GM21717 (cell line): Measurements from ENCODE around the gene SPSB2.
"Not testable (repeated sequence)": the region's sequence is repeated elsewhere in the genome, so short reads cannot be mapped to it uniquely, and the experiment has no call there.

ENCODE experiments used
- ATAC-seq: cut with Tn5 transposase; IDR thresholded peaks from one replicate; pipeline ENCODE4 v1.9.1; 2021; ENCODE audit warnings: mild to moderate bottlenecking, moderate library complexity; ENCODE audit not compliant: unreplicated experiment

Gene SPSB2

GRCh38 chr12:6873094-6874014 lies at the start of gene SPSB2:
Gene SPSB2 (minus strand): TSS chr12:6873303. CDS start chr12:6872901, 402 bp downstream.
- ATAC-seq, result peak; percentile 57

- ATAC-seq, result no peak
Observed at GRCh38 chr12:6921996-6922946, 49.2 kb upstream of the SPSB2 start.

- no peak for ATAC-seq
Observed at GRCh38 chr12:6921539-6921938, 48.4 kb upstream of the SPSB2 start.

- ATAC-seq, result no peak
Observed at GRCh38 chr12:6919588-6919987, 46.5 kb upstream of the SPSB2 start.

GRCh38 chr12:6917491-6918231 lies 44.6 kb upstream of the SPSB2 start:
- no peak for ATAC-seq

- no peak for ATAC-seq
Observed at GRCh38 chr12:6916426-6917200, 43.5 kb upstream of the SPSB2 start.

GRCh38 chr12:6915789-6916285 lies 42.7 kb upstream of the SPSB2 start:
- no peak for ATAC-seq

GRCh38 chr12:6914947-6915788 lies 42.1 kb upstream of the SPSB2 start:
- no peak for ATAC-seq

GRCh38 chr12:6914246-6914946 lies 41.3 kb upstream of the SPSB2 start, which contains the start of gene ENO2:
Gene ENO2 (plus strand): TSS chr12:6914580. CDS start chr12:6915833, 1,253 bp downstream.
- ATAC-seq, result peak; percentile 73

GRCh38 chr12:6912164-6912935 lies 39.2 kb upstream of the SPSB2 start:
- ATAC-seq, result no peak

- no peak for ATAC-seq
Observed at GRCh38 chr12:6909421-6910145, 36.5 kb upstream of the SPSB2 start.

- ATAC-seq, result not testable (repeated sequence)
Observed at GRCh38 chr12:6908141-6908540, 35.0 kb upstream of the SPSB2 start.

GRCh38 chr12:6905414-6906040 lies 32.4 kb upstream of the SPSB2 start:
- no peak for ATAC-seq

GRCh38 chr12:6904280-6905276 lies 31.5 kb upstream of the SPSB2 start, which contains the start of gene LRRC23:
Gene LRRC23 (plus strand): TSS chr12:6904822. CDS start chr12:6905634, 812 bp downstream.
- peak; percentile 79 for ATAC-seq

GRCh38 chr12:6903722-6904121 lies 30.6 kb upstream of the SPSB2 start:
- ATAC-seq, result no peak
